Measurements from ENCODE around the gene AGK.

AGK gene

DNA sequence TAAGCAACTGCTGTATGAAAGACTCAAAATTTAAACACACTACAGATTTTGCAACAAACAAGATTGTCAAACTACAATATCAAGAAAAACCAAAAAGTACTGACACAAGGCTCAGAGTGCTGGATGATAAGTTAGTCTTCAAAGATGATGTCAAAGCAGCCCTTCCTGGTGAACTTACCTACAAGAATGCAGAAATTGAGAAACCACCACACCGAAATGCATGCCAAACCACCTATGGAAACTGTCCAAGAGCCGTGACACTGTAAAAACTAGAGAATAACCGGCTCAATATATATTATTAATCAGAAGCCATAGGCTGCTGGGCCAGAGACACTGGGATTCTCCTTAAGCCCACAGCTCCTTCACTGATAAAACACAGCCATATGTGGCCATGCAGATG is 125.4 kb downstream of the AGK start:
- no peaks in the 10 kb centered on the region for H3K27me3 ChIP-seq (ENCODE audit: low read depth, low read length)
- TF ChIP-seq, protein P1, sequence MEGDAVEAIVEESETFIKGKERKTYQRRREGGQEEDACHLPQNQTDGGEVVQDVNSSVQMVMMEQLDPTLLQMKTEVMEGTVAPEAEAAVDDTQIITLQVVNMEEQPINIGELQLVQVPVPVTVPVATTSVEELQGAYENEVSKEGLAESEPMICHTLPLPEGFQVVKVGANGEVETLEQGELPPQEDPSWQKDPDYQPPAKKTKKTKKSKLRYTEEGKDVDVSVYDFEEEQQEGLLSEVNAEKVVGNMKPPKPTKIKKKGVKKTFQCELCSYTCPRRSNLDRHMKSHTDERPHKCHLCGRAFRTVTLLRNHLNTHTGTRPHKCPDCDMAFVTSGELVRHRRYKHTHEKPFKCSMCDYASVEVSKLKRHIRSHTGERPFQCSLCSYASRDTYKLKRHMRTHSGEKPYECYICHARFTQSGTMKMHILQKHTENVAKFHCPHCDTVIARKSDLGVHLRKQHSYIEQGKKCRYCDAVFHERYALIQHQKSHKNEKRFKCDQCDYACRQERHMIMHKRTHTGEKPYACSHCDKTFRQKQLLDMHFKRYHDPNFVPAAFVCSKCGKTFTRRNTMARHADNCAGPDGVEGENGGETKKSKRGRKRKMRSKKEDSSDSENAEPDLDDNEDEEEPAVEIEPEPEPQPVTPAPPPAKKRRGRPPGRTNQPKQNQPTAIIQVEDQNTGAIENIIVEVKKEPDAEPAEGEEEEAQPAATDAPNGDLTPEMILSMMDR (IDR thresholded peaks at IDR 0.05; ENCODE audit: low read depth, low read length) = no peak
- TF ChIP-seq EZH2phosphoT487 (IDR thresholded peaks at IDR 0.05; ENCODE audit: low read depth) = no peak
- H3K4me1 ChIP-seq (ENCODE audit: low read length) = peaks cover 5% of the 10 kb centered on the region
- H3K79me2 ChIP-seq (ENCODE audit: low read length) = no peaks in the 10 kb centered on the region
- no peak overlapping the region for H3K4me2 ChIP-seq (ENCODE audit: low read length)
- no peaks in the 10 kb centered on the region for H3K9me3 ChIP-seq (ENCODE audit: insufficient read depth, low read length)
- no peaks in the 10 kb centered on the region for H4K20me1 ChIP-seq (ENCODE audit: insufficient read depth, low read length)
- no peak overlapping the region for H3K4me3 ChIP-seq (ENCODE audit: low read length)
- H3K27ac ChIP-seq (ENCODE audit: low read length) = no peak overlapping the region
- H2AFZ ChIP-seq (ENCODE audit: low read depth, low read length) = no peak overlapping the region
- peaks cover 35% of the 10 kb centered on the region for H3K36me3 ChIP-seq (replicated peaks; ENCODE audit: low read depth, low read length)
- no peak overlapping the region for H3K9ac ChIP-seq (ENCODE audit: low read length)

GRCh38 chr7:141679014-141679413 is 127.8 kb downstream of the AGK start:
- peaks cover 24% of the 10 kb centered on the region for H3K36me3 ChIP-seq (replicated peaks; ENCODE audit: low read depth, low read length)
- H3K9ac ChIP-seq (ENCODE audit: low read length) = no peak overlapping the region
- no peaks in the 10 kb centered on the region for H4K20me1 ChIP-seq (ENCODE audit: insufficient read depth, low read length)
- TF ChIP-seq, protein P1 (IDR thresholded peaks at IDR 0.05; ENCODE audit: low read depth, low read length) = no peak
- TF ChIP-seq EZH2phosphoT487 (IDR thresholded peaks at IDR 0.05; ENCODE audit: low read depth) = no peak
- peaks cover 5% of the 10 kb centered on the region for H3K4me1 ChIP-seq (ENCODE audit: low read length)
- H3K9me3 ChIP-seq (ENCODE audit: insufficient read depth, low read length) = no peaks in the 10 kb centered on the region
- H3K27ac ChIP-seq (ENCODE audit: low read length) = no peak overlapping the region
- no peak overlapping the region for H2AFZ ChIP-seq (ENCODE audit: low read depth, low read length)
- no peaks in the 10 kb centered on the region for H3K27me3 ChIP-seq (ENCODE audit: low read depth, low read length)
- no peak overlapping the region for H3K4me3 ChIP-seq (ENCODE audit: low read length)
- no peak overlapping the region for H3K4me2 ChIP-seq (ENCODE audit: low read length)
- H3K79me2 ChIP-seq (ENCODE audit: low read length) = no peaks in the 10 kb centered on the region

- H3K4me3 ChIP-seq (ENCODE audit: low read length) = no peak overlapping the region
- peaks cover 4% of the 10 kb centered on the region; the same call in 1 of the 2 replicates for H3K79me2 ChIP-seq (ENCODE audit: low read length)
- no peak overlapping the region for H3K9ac ChIP-seq (ENCODE audit: low read length)
- peaks cover 18% of the 10 kb centered on the region for H4K20me1 ChIP-seq (ENCODE audit: insufficient read depth, low read length)
- peaks cover 27% of the 10 kb centered on the region for H3K36me3 ChIP-seq (replicated peaks; ENCODE audit: low read depth, low read length)
- H2AFZ ChIP-seq (ENCODE audit: low read depth, low read length) = no peak overlapping the region
- no peaks in the 10 kb centered on the region for H3K9me3 ChIP-seq (ENCODE audit: insufficient read depth, low read length)
- no peaks in the 10 kb centered on the region for H3K27me3 ChIP-seq (ENCODE audit: low read depth, low read length)
- no peak overlapping the region for H3K27ac ChIP-seq (ENCODE audit: low read length)
- H3K4me2 ChIP-seq (ENCODE audit: low read length) = no peak overlapping the region
- no peaks in the 10 kb centered on the region for H3K4me1 ChIP-seq (ENCODE audit: low read length)
- no peak for TF ChIP-seq EZH2phosphoT487 (IDR thresholded peaks at IDR 0.05; ENCODE audit: low read depth)
- TF ChIP-seq, protein P1 (IDR thresholded peaks at IDR 0.05; ENCODE audit: low read depth, low read length) = no peak
These were observed 134.2 kb downstream of the AGK start for GRCh38 chr7:141685285-141686023.

DNA sequence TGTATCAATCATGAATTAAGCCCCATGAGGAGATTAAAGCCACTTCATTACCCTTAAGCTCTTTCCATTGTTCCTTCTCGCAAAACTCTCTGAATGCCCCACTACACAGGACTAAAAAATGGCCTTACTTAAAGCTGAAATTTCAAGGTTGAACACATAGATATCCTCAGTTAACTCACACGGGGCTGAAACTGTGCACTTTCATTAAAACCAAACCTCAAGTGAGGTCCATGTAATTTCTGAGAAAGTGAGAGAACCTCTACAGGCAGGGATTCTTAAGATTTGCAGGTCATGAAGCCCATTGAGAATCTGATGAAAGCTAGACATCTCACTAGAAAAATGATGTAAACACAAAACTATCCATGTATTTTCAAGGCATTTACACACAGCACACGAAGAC is 134.9 kb downstream of the AGK start:
- H3K27ac ChIP-seq (ENCODE audit: low read length) = no peak overlapping the region
- TF ChIP-seq, protein P1 (IDR thresholded peaks at IDR 0.05; ENCODE audit: low read depth, low read length) = no peak
- no peak for TF ChIP-seq EZH2phosphoT487 (IDR thresholded peaks at IDR 0.05; ENCODE audit: low read depth)
- peaks cover 21% of the 10 kb centered on the region for H4K20me1 ChIP-seq (ENCODE audit: insufficient read depth, low read length)
- no peaks in the 10 kb centered on the region for H3K27me3 ChIP-seq (ENCODE audit: low read depth, low read length)
- H3K79me2 ChIP-seq (ENCODE audit: low read length) = peaks cover 6% of the 10 kb centered on the region
- peaks cover 23% of the 10 kb centered on the region for H3K36me3 ChIP-seq (replicated peaks; ENCODE audit: low read depth, low read length)
- no peak overlapping the region for H3K4me2 ChIP-seq (ENCODE audit: low read length)
- H3K9me3 ChIP-seq (ENCODE audit: insufficient read depth, low read length) = no peaks in the 10 kb centered on the region
- H3K4me1 ChIP-seq (ENCODE audit: low read length) = no peaks in the 10 kb centered on the region
- H2AFZ ChIP-seq (ENCODE audit: low read depth, low read length) = no peak overlapping the region
- no peak overlapping the region for H3K9ac ChIP-seq (ENCODE audit: low read length)
- no peak overlapping the region for H3K4me3 ChIP-seq (ENCODE audit: low read length)

Measured in OCI-LY3 (cell line).